SKM-1 treated with dmso at 0.1 percent for 144 hours (cell line): Measurements from ENCODE around the gene BCKDHB.

Experiments used
- DNase-seq: peaks from one replicate; lab custom pipeline; 2025; ENCODE audit not compliant: unreplicated experiment; lab: John Stamatoyannopoulos, UW

Gene BCKDHB

GRCh38 chr6:80254716-80255115, 148.2 kb downstream of the BCKDHB start:
- no peak for DNase-seq

GRCh38 chr6:80256691-80257090, 150.2 kb downstream of the BCKDHB start:
- DNase-seq, result no peak

GRCh38 chr6:80259118-80259517, 152.6 kb downstream of the BCKDHB start:
- DNase-seq, result no peak

- DNase-seq, result no peak
Measured at GRCh38 chr6:80263585-80263984, 157.1 kb downstream of the BCKDHB start.

- no peak for DNase-seq
Measured at GRCh38 chr6:80268865-80269730, 162.6 kb downstream of the BCKDHB start.

GRCh38 chr6:80271074-80271473, 164.6 kb downstream of the BCKDHB start:
- no peak for DNase-seq

GRCh38 chr6:80272988-80273387, 166.5 kb downstream of the BCKDHB start:
- DNase-seq, result no peak

- DNase-seq, result no peak
Measured at GRCh38 chr6:80276861-80277260, 170.4 kb downstream of the BCKDHB start.

GRCh38 chr6:80277501-80277900, 171.0 kb downstream of the BCKDHB start:
- no peak for DNase-seq

GRCh38 chr6:80280262-80281010, 174.0 kb downstream of the BCKDHB start:
- no peak for DNase-seq

GRCh38 chr6:80282913-80283554, 176.6 kb downstream of the BCKDHB start:
- DNase-seq, result no peak

- DNase-seq, result no peak
Measured at GRCh38 chr6:80287112-80287511, 180.6 kb downstream of the BCKDHB start.

- no peak for DNase-seq
Measured at GRCh38 chr6:80287607-80288006, 181.1 kb downstream of the BCKDHB start.

- DNase-seq, result no peak
Measured at GRCh38 chr6:80289727-80290126, 183.3 kb downstream of the BCKDHB start.

GRCh38 chr6:80294531-80294930, 188.1 kb downstream of the BCKDHB start:
- peak; percentile 32 for DNase-seq

GRCh38 chr6:80302716-80303115, 196.2 kb downstream of the BCKDHB start:
- no peak for DNase-seq

GRCh38 chr6:80304014-80304413, 197.5 kb downstream of the BCKDHB start:
- DNase-seq, result no peak

GRCh38 chr6:80314531-80314930, 208.1 kb downstream of the BCKDHB start:
- no peak for DNase-seq

- no peak for DNase-seq
Measured at GRCh38 chr6:80316686-80317231, 210.3 kb downstream of the BCKDHB start.

GRCh38 chr6:80319196-80319595, 212.7 kb downstream of the BCKDHB start:
- no peak for DNase-seq

- no peak for DNase-seq
Measured at GRCh38 chr6:80321011-80321410, 214.5 kb downstream of the BCKDHB start.
